ENCODE measurements around the gene HIBCH.

- no peak for TF ChIP-seq CEBPB (IDR thresholded peaks at IDR 0.05; ENCODE audit: low read depth)
- TF ChIP-seq SP1 (IDR thresholded peaks at IDR 0.05; ENCODE audit: low read depth), result no peak
- no peak for TF ChIP-seq POLR2A (IDR thresholded peaks at IDR 0.05; ENCODE audit: borderline replicate concordance, extremely low read depth, insufficient read depth, insufficient read length)
- TF ChIP-seq POLR2AphosphoS5 (IDR thresholded peaks at IDR 0.05; ENCODE audit: low read depth, low read length), result no peak
Observed at GRCh38 chr2:190216829-190217228, 102.8 kb downstream of the HIBCH start.

All from HCT116 (cell line).